ENCODE data around the gene OR51B6.
"Not testable (repeated sequence)": the region's sequence is repeated elsewhere in the genome, so short reads cannot be mapped to it uniquely, and the experiment has no call there.

OR51B6 gene, protein sequence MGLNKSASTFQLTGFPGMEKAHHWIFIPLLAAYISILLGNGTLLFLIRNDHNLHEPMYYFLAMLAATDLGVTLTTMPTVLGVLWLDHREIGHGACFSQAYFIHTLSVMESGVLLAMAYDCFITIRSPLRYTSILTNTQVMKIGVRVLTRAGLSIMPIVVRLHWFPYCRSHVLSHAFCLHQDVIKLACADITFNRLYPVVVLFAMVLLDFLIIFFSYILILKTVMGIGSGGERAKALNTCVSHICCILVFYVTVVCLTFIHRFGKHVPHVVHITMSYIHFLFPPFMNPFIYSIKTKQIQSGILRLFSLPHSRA

DNA sequence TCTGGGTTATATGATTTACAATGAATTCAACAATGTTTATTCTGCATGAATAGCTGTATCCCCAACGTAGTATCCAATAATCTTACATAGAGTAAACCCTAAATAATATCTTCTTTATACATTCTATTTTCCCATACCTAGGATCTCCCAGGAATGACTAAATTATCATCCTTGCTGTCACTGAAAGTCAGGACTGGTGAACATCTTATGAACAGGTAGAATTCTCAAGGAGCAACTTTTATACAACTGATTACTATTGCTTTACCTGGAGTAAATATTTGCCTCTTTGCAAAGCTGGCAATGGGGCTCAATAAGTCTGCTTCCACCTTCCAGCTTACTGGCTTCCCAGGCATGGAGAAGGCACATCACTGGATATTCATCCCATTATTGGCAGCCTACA, at the start of gene OR51B6:
Gene OR51B6 (plus strand): TSS at position 301 of the 400 bp plus-strand sequence. CDS start 0 bp downstream, at position 301.
- no peak for DNase-seq (ENCODE audit: low read depth in 2 of 3, low spot score in 1 of 3)

DNA sequence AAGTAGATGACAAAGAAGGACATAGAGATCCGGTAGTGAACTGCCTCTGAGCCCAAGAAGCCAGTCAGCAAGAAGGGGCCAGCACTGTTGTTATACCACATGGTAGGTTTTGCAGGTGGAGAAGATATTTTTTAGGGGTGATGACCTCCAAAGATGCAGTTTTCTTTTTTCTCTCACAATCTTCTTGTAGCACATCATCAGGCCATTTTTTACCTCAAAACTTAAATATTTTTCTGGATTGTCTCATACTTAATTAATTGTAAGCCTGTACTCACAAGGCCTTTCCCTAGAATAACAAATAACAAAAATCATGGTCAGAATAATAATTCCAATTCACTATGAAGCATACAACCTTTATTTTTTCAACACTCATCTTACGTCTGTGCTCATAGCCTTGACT, 49.5 kb upstream of the OR51B6 start, which contains the start of gene OR51B4:
Gene OR51B4 (minus strand): TSS at position 101 of the 400 bp plus-strand sequence. CDS start 0 bp downstream, at position 101.
- no peak for DNase-seq (ENCODE audit: low read depth in 2 of 3, low spot score in 1 of 3)

DNA sequence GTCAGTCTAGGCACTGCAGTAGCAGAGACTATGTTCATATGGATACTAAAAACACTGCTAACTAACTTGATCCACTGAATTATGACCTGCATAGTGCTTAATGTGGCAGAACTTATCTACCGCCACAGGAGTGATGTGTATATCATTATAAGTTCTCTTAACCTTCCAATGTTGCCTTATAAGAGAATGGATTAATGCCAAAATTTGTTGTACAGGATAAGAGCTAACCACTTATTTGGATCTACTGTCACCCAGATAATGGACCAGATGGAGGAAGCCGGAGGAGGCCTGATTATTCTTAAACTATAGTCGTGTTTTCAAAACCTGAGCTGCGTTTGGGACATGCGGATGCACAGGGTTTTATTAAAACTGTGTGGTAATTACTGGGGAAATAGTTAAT, 47.7 kb upstream of the OR51B6 start:
- no peak for DNase-seq (ENCODE audit: low read depth in 2 of 3, low spot score in 1 of 3)

DNA sequence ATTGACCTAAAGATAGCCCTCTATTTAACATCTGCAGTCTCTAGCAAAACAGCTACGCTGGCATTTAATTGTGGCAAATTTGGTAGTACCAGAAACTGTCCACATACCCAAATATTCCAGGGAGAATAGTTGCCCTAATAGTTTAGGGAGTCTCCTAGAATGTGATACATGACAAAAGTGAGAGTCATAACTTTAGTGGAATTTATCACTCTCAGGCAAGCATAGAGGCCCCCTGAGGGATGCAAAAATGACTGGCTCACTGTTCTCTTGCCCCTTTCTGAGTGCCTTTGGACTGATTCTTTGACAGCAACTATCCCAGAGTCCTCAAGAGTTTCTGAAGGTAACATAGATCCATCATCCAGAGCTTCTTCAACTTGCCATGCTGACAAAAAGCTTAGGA, 47.3 kb upstream of the OR51B6 start:
- DNase-seq (ENCODE audit: low read depth in 2 of 3, low spot score in 1 of 3): no peak

DNA sequence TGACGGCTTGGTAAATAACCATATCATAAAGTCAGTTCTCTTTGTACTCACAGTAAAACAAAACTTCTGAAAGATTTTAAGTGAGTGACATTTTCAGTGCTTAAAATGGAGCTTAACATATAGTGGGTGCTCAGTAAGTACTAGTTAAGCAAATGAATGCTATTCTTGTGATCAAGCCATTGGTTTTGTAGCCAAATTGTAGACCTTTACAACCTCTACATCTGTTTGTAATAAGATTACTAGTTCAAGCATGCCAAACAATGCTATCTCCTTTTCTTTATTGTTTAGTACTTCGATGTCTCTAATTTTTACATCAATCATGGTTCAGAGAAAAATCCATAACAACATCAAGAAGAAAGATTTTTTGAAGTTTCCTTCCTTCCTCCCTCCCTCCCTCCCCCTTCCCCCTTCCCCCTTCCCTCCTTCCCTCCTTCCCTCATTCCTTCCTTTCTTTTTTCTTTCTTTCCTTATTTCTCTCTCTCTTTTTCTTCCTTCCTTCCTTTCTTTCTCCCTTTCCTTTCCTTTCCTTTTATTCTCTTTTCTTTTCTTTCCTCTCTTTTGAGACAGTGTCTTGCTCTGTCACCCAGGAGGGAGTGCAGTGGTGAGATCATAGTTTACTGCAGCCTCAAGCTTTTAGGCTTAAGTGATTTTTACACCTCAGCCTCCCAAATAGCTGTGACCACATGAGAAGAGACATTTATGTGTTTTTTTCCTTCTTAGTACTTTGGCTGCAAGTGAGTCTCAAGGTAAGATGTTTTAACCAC, 43.9 kb upstream of the OR51B6 start:
- no peak for DNase-seq (ENCODE audit: low read depth in 2 of 3, low spot score in 1 of 3)

DNA sequence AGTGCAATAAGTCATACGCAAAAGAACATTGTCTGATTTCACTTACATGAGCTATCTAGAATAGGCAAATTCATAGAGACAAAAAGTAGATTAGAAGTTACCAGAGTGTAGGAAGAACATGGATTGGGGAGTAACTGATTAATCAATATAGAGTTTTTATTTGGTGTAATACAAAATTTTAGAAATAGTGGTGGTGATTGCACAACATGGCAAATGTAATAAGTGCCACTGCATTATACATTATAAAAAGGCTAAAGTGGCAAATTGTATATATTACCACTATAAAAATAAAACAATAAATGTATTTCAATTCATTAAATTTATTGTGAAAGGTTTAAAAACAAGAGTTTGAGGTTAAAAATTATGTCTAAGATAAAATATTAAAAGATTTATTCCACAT, 40.9 kb upstream of the OR51B6 start:
- no peak for DNase-seq (ENCODE audit: low read depth in 2 of 3, low spot score in 1 of 3)

DNA sequence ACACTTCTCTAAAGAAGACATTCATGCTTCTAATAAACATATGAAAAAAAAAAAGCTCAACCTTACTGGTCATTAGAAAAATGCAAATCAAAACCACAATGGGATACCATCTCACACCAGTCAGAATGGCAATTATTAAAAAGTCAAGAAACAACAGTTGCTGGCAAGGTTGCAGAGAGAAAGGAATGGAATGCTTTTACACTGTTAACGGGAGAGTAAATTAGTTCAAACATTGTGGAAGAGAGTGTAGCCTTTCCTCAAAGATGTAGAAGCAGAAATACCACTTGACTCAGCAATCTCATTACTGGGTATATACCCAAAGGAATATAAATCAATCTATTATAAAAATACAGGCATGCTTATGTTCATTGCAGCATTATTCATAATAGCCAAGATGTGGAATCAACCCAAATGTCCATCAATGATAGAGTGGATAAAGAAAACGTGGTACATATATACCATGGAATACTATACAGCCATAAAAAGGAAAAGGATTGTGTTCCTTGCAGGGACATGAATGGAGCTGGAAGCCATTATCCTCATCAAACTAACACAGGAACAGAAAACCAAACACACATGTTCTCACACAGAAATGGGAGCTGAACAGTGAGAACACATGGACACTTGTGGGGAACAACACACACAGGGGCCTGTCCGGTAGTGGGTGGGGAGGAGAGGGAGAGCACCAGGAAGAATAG, 37.8 kb upstream of the OR51B6 start:
- not testable (repeated sequence) for DNase-seq (ENCODE audit: low read depth in 2 of 3, low spot score in 1 of 3)

DNA sequence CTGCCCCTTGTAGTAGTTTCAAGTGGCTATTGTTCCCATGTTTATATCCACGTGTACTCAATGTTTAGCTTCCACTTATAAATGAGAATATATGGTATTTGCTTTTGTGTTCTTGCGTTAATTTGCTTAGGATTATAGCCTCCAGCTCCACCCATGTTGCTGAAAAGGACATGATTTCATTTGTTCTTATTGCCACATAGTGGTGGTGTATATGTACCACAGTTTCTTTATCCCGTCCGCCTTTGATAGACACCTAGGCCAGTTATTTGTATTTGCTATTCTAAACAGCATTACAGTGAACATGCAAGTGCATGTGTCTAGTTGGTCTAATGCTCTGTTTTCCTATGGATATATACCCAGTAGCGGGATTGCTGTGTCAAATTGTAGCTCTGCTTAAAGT, 34.0 kb upstream of the OR51B6 start:
- no peak for DNase-seq (ENCODE audit: low read depth in 2 of 3, low spot score in 1 of 3)

DNA sequence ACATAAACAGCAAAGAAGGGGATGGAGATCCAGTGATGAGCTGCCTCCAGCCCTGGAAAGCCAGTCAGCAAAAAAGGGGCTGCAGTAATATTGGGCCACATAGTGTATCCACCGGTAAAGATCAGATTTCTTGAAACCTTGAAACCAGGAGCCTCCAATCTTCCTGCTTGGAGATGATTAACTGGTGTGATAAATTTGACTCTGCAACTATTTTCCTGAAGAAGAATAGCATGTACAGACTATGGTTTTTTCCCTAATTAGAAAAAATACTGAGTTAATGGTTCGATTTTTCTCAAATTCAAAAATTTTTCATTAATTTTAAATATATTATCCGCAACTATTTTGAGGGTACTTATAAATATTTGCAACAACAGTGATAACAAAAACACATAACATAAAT, 27.1 kb upstream of the OR51B6 start, which contains the start of gene OR51B2:
Gene OR51B2 (minus strand): TSS at position 101 of the 400 bp plus-strand sequence. CDS start 0 bp downstream, at position 101.
- no peak for DNase-seq (ENCODE audit: low read depth in 2 of 3, low spot score in 1 of 3)

DNA sequence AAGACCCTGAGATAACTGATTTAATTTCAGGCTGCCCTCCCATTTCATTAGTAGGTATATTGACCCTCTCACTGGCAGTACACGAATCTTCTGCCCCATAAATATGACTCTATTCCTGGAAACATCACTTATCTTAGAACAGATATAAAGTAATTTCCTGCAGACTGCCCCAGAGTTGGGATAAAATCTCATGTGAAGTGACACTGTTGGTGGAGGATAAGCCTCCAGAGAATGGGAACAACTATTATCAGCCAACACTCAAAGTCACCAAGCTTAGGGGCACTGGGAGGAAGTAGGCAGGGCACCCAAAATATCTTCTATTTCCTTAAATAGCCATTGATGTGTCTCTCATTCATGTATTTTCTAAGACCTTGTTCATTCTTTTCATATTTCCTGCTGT, 16.1 kb upstream of the OR51B6 start:
- no peak for DNase-seq (ENCODE audit: low read depth in 2 of 3, low spot score in 1 of 3)

DNA sequence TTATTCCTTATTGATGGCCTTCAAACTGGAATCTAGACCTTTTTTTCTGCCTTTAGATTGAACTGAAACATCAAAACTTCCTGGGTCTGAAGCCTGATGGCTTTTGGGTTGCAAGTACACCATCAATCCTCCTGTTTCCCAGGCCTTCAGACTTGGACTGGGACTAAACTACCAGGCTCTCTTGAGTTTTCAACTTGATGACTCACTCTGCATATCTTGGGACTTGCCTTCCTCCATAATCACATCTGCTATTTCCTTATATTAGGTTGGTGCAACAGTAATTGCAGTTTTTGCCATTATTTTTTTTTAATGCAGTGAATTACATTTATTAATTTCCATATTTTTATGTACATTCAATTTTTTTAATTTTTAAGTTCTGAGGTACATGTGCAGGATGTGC, 15.0 kb upstream of the OR51B6 start:
- DNase-seq (ENCODE audit: low read depth in 2 of 3, low spot score in 1 of 3): no peak

DNA sequence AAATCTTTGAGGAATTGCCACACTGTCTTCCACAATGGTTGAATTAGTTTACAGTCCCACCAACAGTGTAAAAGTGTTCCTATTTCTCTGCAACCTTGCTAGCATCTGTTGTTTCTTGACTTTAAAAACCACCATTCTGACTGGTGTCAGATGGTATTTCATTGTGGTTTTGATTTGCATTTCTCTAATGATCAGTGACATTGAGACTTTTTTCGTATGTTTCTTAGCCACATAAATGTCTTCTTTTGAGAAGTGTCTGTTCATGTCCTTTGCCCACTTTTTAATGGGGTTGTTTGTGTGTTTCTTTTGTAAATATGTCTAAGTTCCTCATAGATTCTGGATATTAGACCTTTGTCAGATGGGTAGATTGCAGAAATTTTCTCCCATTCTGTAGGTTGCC, 14.1 kb upstream of the OR51B6 start:
- not testable (repeated sequence) for DNase-seq (ENCODE audit: low read depth in 2 of 3, low spot score in 1 of 3)

DNA sequence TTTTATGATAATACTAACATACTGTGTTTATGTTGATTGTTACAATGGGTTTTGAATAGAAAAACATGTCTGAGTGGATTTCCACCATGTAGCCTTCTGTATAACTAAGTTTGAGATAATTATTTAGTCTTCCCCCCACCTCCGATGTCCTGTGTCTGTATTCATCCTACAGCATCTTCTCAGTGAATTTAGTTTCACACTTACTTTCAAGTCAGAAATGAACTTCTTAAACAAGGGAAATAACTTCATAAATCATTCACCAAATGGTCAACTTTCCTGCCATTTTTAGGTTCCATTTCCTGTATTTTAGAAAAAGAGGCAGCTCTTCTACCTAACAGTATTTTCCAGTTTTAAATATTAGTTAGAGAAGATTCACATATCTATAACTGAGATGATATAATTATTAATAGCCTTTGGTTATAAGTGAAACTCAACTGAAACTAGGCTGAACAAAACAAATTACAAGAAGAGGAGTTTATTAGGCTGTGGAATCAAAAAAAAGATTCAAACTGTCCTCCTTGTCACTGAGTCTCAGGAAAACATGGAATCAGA, 11.5 kb upstream of the OR51B6 start:
- no peak for DNase-seq (ENCODE audit: low read depth in 2 of 3, low spot score in 1 of 3)

DNA sequence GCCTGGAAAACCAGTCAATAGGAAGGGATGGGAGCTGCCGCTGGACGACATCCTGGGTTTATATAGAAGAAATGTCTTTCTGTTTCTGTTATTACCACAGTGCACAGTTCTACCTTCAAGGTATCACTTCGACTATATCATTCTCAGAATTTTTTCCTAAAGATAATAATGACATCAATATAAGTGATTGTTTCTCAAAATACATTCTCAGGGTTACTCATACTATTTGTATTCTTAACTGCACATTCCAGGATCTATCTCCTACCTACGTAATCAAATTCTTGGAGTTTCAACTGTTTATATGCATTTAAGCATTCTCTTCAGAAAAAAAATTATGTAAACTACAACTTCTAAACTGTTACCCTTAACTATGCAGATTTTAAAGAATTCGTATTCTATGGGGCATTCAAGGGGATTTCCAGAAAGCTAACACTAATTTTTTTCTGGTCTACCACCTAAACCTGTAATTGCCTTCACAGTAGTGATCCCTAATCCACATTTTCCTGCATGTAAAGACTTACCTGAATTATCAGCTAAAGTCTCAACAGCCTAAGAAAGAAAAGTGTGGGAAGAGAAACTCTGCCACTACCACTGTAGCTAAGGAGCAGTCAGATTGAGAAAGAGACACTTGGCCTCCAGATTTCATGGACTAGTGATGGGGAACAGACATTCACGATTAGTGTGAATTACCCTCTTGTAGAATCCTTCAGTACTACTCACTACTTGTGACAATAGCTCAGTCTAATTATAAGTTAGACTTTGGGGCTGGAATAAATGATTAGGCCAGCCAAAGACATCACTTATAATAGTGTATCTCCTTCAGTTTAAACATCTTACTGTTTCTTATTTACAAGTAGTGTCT, 7.6 kb upstream of the OR51B6 start, which contains the start of gene OR51B5:
Gene OR51B5 (minus strand): TSS at position 51 of the 862 bp plus-strand sequence. CDS start 0 bp downstream, at position 51.
- no peak for DNase-seq (ENCODE audit: low read depth in 2 of 3, low spot score in 1 of 3)

DNA sequence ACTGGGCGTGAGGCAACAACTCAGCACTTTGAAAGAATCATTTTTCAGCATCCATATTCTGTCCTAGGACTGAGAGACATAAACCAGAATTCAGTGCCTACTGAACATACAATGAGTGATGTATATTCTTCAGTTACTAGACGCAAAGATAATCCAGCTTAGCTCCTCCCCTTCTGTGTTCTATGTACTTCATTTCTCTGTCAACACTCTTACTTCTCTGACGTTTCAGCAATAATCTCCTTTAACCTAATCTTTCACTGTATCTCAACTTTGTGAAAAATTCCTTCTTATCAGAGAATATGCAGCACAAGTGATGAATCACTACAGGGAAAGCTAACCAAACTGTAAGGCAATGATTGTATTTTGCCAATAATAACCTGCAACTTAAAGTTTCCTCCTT, 5.5 kb upstream of the OR51B6 start:
- DNase-seq (ENCODE audit: low read depth in 2 of 3, low spot score in 1 of 3): no peak

DNA sequence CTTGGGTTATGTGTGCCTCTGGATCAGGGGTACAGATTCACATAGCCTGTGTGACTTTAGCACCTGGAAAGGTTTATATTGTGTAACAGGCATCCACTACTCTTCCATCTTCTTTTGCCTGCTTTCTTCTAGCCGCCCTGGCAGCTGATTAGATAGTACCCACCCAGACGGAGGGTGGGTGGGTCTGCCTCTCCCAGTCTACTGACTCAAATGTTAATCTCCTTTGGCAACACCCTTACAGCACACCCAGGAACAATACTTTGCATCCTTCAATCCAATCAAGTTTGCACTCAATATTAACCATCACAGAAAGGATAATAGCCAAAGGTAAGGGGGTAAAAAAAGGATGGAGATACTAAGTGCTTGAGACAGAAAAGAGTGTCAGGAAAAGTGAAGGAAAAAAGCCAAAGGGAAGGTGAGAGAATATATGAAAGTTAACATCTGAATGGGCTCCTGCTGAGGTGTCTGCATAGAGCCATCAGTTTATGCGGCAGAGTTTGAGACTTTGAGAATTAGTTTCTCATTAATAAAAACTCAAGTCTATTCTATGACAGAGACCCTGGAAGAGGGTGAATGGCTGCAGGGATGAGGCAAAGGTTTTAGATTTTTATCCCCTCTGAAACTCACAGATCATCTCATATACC, 2.6 kb upstream of the OR51B6 start:
- DNase-seq (ENCODE audit: low read depth in 2 of 3, low spot score in 1 of 3): no peak

DNA sequence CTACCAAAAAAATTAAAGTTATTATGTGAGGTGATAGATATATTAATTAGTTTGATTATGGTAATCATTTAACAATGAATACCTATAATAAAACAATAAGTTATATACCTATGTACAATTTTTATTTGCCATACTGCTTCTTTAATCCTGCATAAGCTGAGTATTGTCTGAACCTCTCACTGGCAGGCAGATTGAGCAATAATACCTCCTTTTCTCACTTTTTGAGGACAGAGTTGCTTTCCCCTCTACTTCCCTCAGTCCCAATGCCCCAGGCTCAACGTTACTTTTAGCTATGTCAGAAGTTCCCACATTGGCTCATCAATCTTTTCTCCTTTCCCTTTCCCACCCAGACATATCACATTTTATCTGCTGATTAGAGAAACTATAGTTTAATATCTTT, 1.8 kb upstream of the OR51B6 start:
- DNase-seq (ENCODE audit: low read depth in 2 of 3, low spot score in 1 of 3): no peak

DNA sequence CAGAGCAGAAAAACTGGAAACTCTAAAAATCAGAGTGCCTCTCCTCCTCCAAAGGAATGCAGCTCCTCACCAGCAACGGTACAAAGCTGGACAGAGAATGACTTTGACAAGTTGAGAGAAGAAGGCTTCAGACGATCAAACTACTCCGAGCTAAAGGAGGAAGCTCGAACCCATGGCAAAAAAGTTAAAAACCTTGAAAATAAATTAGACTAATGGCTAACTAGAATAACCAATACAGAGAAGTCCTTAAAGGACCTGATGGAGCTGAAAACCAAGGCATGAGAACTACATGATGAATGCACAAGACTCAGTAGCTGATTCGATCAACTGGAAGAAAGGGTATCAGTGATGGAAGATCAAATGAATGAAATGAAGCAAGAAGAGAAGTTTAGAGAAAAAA, 4.7 kb downstream of the OR51B6 start:
- DNase-seq (ENCODE audit: low read depth in 2 of 3, low spot score in 1 of 3): not testable (repeated sequence)

DNA sequence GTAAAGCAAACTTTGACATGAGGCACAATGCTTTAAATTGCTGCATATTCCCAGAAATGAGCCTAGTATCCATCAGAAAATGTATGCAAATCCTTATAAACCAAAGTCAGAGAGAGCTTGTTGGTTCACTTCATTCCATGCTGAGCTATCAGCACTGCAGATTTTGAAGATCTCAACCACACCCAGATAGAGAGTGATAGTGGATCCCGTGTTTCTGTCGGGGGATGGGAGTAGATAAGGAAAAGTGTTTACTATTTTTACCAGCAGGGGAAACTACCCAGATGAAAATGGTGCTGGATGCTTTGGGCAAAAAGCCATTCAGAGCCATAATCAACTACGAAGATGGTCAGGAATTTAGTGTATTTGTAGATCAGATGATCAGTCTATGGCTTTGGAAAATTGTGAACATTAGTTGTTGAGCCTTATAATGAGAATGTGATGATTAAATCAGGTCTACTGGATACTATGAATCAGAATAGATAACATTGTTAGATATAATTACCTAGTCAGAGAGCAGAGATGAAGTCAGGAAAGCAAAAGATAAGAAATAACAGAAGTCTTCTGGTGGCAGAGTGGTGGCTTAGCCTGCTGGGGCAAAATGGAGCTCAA, 10.8 kb downstream of the OR51B6 start:
- DNase-seq (ENCODE audit: low read depth in 2 of 3, low spot score in 1 of 3): no peak

Data from stimulated activated CD4-positive, alpha-beta T cell treated with anti-CD3 and anti-CD28 coated beads, Interleukin-12 subunit alpha, Interleukin-12 subunit beta, amount 100 ng/mL, for 48 hours (primary cell).